T-cell (primary cell): ENCODE measurements around the gene TMEM17. TPM values are rescaled to one million over a fixed set of nuclear protein-coding genes. Genes with fewer than 3 reads are reported as not detected.

Source experiments
- ATAC-seq, 4 experiments: fragments of 200-7000 bp in 3 of 4; fragments of 150-1000 bp in 1 of 4; cut with Tn5 transposase; replicated peaks in 1 of 4; 1 replicate in 3 of 4; 2 replicates in 1 of 4; pipeline ENCODE4 v1.10.0; 2021; ENCODE audit warnings: moderate library complexity in 3 of 4, mild to moderate bottlenecking in 2 of 4, moderate number of reproducible peaks in 1 of 4
- CTCF ChIA-PET, 2 donors: fragments of 300-600 bp; sonication (Branson Sonifier 250); formaldehyde crosslinking; loops; one replicate each; lab custom pipeline; 2022; ENCODE audit warnings: antibody characterized with exemption in 2 of 2; lab: Charles Lee
- POLR2A ChIA-PET, 2 donors: fragments of 300-600 bp; sonication (Branson Sonifier 250); formaldehyde crosslinking; loops; one replicate each; lab custom pipeline; 2022; ENCODE audit warnings: antibody characterized with exemption in 2 of 2; lab: Charles Lee
- DNase-seq, 35 experiments: peaks; one replicate each; pipeline versions ENCODE4 v3.0.0 to v3.0.0-alpha.2; 2013 to 2023
- H3K27ac ChIP-seq: one replicate; pipeline ENCODE4 v1.5.1; 2013; ENCODE audit warnings: low read length
- H3K27me3 ChIP-seq, 2 experiments: replicated peaks in 1 of 2; 1 replicate in 1 of 2; 2 replicates in 1 of 2; pipeline versions ENCODE4 v1.6.1 to v1.7.0; 2013; ENCODE audit warnings: low read length in 1 of 2, mixed read lengths in 1 of 2; ENCODE audit not compliant: control insufficient read depth in 2 of 2, insufficient read depth in 2 of 2; ENCODE audit errors: extremely low read depth in 1 of 2
- H3K36me3 ChIP-seq, 2 donors: 1 replicate in 1 of 2; 2 replicates in 1 of 2; pipeline versions ENCODE4 v1.6.1 to v1.7.0; 2013; ENCODE audit warnings: low read length in 1 of 2; ENCODE audit not compliant: control insufficient read depth in 2 of 2, insufficient read depth in 1 of 2; ENCODE audit errors: extremely low read depth in 1 of 2
- H3K4me1 ChIP-seq, 2 experiments: 1 replicate in 1 of 2; 2 replicates in 1 of 2; pipeline versions ENCODE4 v1.6.1 to v1.7.0; 2013; ENCODE audit warnings: low read length in 2 of 2, mixed read lengths in 1 of 2; ENCODE audit not compliant: insufficient read depth in 2 of 2, control insufficient read depth in 1 of 2; ENCODE audit errors: extremely low read depth in 1 of 2
- H3K4me3 ChIP-seq, 2 donors: 1 replicate in 1 of 2; 2 replicates in 1 of 2; pipeline versions ENCODE4 v1.5.1 to v1.7.0; 2013; ENCODE audit warnings: mild to moderate bottlenecking in 2 of 2, low read length in 1 of 2, moderate library complexity in 1 of 2; ENCODE audit not compliant: control insufficient read depth in 1 of 2; ENCODE audit errors: extremely low read depth in 1 of 2
- H3K9me3 ChIP-seq: 2 replicates; pipeline ENCODE4 v1.7.0; 2013
- H3K27ac Mint-ChIP-seq, 2 donors: one replicate each; pipeline ENCODE4 v1.8.0; 2020 to 2021; ENCODE audit warnings: mild to moderate bottlenecking in 2 of 2, mixed read lengths in 2 of 2
- H3K27me3 Mint-ChIP-seq, 2 donors: one replicate each; pipeline ENCODE4 v1.8.0; 2021 to 2022; ENCODE audit warnings: mixed read lengths in 2 of 2
- H3K36me3 Mint-ChIP-seq: one replicate; pipeline ENCODE4 v1.8.0; 2021; ENCODE audit warnings: mixed read lengths
- H3K4me1 Mint-ChIP-seq, 3 donors: one replicate each; pipeline ENCODE4 v1.8.0; 2020 to 2022; ENCODE audit warnings: mixed read lengths in 3 of 3, mild to moderate bottlenecking in 1 of 3
- H3K4me3 Mint-ChIP-seq, 3 donors: one replicate each; pipeline ENCODE4 v1.8.0; 2020 to 2022; ENCODE audit warnings: mild to moderate bottlenecking in 3 of 3, mixed read lengths in 3 of 3, moderate library complexity in 3 of 3
- H3K9me3 Mint-ChIP-seq, 3 donors: one replicate each; pipeline ENCODE4 v1.8.0; 2020 to 2022; ENCODE audit warnings: mixed read lengths in 3 of 3
- WGBS: methylation state at CpG from one replicate; pipeline ENCODE4 v1.1.5; 2013; ENCODE audit warnings: missing lambda C conversion rate; ENCODE audit not compliant: insufficient coverage; 5-methylcytosine and 5-hydroxymethylcytosine counted together
- total RNA-seq, 35 experiments: library from RNA in 6 of 35; stranded (reverse) in 6 of 35; fragments of 120-200 nt in 1 of 35; gene quantifications; one replicate each; pipeline versions ENCODE4 v1.2.1 to v1.2.4 and lab custom pipeline; 2013 to 2026

Gene TMEM17
- total RNA-seq, 5 donors from 2014 or later (not counting 1 experiment from before 2014, with no cell fraction given) = 0.15 to 0.19 (median 0.16) TPM; not detected in 2

GRCh38 chr2:62465039-62465740 is 40.8 kb downstream of the TMEM17 start:
- Mint-ChIP-seq H3K27ac (no peak overlapping the region), H3K4me3 (no peak overlapping the region), H3K4me1 (no peaks in the 10 kb centered on the region), H3K9me3 (no peaks in the 10 kb centered on the region), H3K27me3 (no peaks in the 10 kb centered on the region), H3K36me3 (no peaks in the 10 kb centered on the region)
- CTCF ChIA-PET = interaction anchor here in 1 of 2 donors (0.6 to 0.9 kb wide), 2 partner anchors 8 to 231 kb away, joined by 3 read pairs; no protein-coding TSS in a partner anchor
- H3K27me3 ChIP-seq = peaks cover 0 to 9% of the 10 kb centered on the region in 2 experiments
- H3K36me3 ChIP-seq = no peaks in the 10 kb centered on the region
- no peaks in the 10 kb centered on the region for H3K9me3 ChIP-seq
- H3K4me3 ChIP-seq = no peak overlapping the region
- 93% methylated on average over 2 of the region's 4 CpGs for WGBS
- no peak overlapping the region for H3K27ac ChIP-seq
- DNase-seq (no peak), ATAC-seq (no peak)
- POLR2A ChIA-PET = interaction anchor here in 1 of 2 donors (0.7 kb wide), 1 partner anchor 767 kb away, joined by 5 read pairs; no protein-coding TSS in a partner anchor
- no peaks in the 10 kb centered on the region for H3K4me1 ChIP-seq

GRCh38 chr2:62464221-62465007 is 41.6 kb downstream of the TMEM17 start:
- peaks cover 0 to 6% of the 10 kb centered on the region in 2 experiments for H3K27me3 ChIP-seq
- no peaks in the 10 kb centered on the region for H3K9me3 ChIP-seq
- H3K36me3 Mint-ChIP-seq = no peaks in the 10 kb centered on the region
- ChIA-PET POLR2A (no interaction called here), CTCF (interaction anchor here (0.6 kb wide), 2 partner anchors 111 to 232 kb away, joined by 3 read pairs; no protein-coding TSS in a partner anchor)
- DNase-seq (no peak), ATAC-seq (no peak)
- H3K27me3 Mint-ChIP-seq = no peaks in the 10 kb centered on the region
- H3K4me3 Mint-ChIP-seq = no peak overlapping the region
- H3K4me1 Mint-ChIP-seq = no peaks in the 10 kb centered on the region
- no peaks in the 10 kb centered on the region for H3K9me3 Mint-ChIP-seq
- H3K4me3 ChIP-seq = no peak overlapping the region
- H3K4me1 ChIP-seq = no peaks in the 10 kb centered on the region
- H3K36me3 ChIP-seq = no peaks in the 10 kb centered on the region
- 86% methylated on average over 12 of the region's 14 CpGs for WGBS
- no peak overlapping the region for H3K27ac ChIP-seq
- no peak overlapping the region for H3K27ac Mint-ChIP-seq

- peaks cover 0 to 4% (median 3%) of the 10 kb centered on the region in 3 donors for H3K4me1 Mint-ChIP-seq
- no peaks in the 10 kb centered on the region for H3K9me3 ChIP-seq
- H3K36me3 ChIP-seq = no peaks in the 10 kb centered on the region
- H3K27ac ChIP-seq = no peak overlapping the region
- H3K27me3 Mint-ChIP-seq = no peaks in the 10 kb centered on the region
- H3K4me1 ChIP-seq = peaks cover 0 to 4% of the 10 kb centered on the region in 2 experiments
- ChIA-PET CTCF (interaction anchor here in 1 of 2 donors (3.5 kb wide), 1 partner anchor 313 kb away, joined by 12 read pairs; no protein-coding TSS in a partner anchor), POLR2A (no interaction called here)
- H3K27me3 ChIP-seq = peaks cover 0 to 16% of the 10 kb centered on the region in 2 experiments
- H3K9me3 Mint-ChIP-seq = no peaks in the 10 kb centered on the region
- no CpG with 5 or more reads among the region's 2 CpGs for WGBS
- H3K4me3 Mint-ChIP-seq = no peak overlapping the region
- H3K27ac Mint-ChIP-seq = no peak overlapping the region
- no peak overlapping the region for H3K4me3 ChIP-seq
- no peak for DNase-seq
- ATAC-seq = no peak
- H3K36me3 Mint-ChIP-seq = no peaks in the 10 kb centered on the region
Observed at GRCh38 chr2:62462211-62462610, 43.8 kb downstream of the TMEM17 start.

- no peaks in the 10 kb centered on the region for H3K36me3 Mint-ChIP-seq
- peaks cover 0 to 9% of the 10 kb centered on the region in 2 experiments for H3K4me1 ChIP-seq
- no peak overlapping the region for H3K4me3 Mint-ChIP-seq
- DNase-seq = no peak
- ATAC-seq = no peak
- no peak overlapping the region for H3K27ac ChIP-seq
- peaks cover 0 to 4% (median 3%) of the 10 kb centered on the region in 3 donors for H3K4me1 Mint-ChIP-seq
- WGBS = 80% methylated on average over 1 of the region's 4 CpGs
- POLR2A ChIA-PET = no interaction called here
- no peaks in the 10 kb centered on the region for H3K36me3 ChIP-seq
- H3K27me3 ChIP-seq = peaks cover 0 to 20% of the 10 kb centered on the region in 2 experiments
- CTCF ChIA-PET = interaction anchor here in 1 of 2 donors (3.5 kb wide), 1 partner anchor 314 kb away, joined by 12 read pairs; no protein-coding TSS in a partner anchor
- H3K9me3 ChIP-seq = no peaks in the 10 kb centered on the region
- H3K4me3 ChIP-seq = no peak overlapping the region
- no peaks in the 10 kb centered on the region for H3K9me3 Mint-ChIP-seq
- no peaks in the 10 kb centered on the region for H3K27me3 Mint-ChIP-seq
- H3K27ac Mint-ChIP-seq = no peak overlapping the region
Observed at GRCh38 chr2:62461707-62462106, 44.3 kb downstream of the TMEM17 start.

GRCh38 chr2:62461017-62461553 is 44.9 kb downstream of the TMEM17 start:
- no peaks in the 10 kb centered on the region for H3K36me3 Mint-ChIP-seq
- peaks cover 0 to 4% (median 3%) of the 10 kb centered on the region in 3 donors for H3K4me1 Mint-ChIP-seq
- 92% methylated on average over 4 of the region's 4 CpGs for WGBS
- ChIA-PET CTCF (interaction anchor here in 1 of 2 donors (3.5 kb wide), 1 partner anchor 314 kb away, joined by 12 read pairs; no protein-coding TSS in a partner anchor), POLR2A (interaction anchor here in 1 of 2 donors (0.6 kb wide), 1 partner anchor 1771 kb away, joined by 3 read pairs; no protein-coding TSS in a partner anchor)
- Histone ChIP-seq H3K27me3 (peaks cover 0 to 24% of the 10 kb centered on the region in 2 experiments), H3K27ac (no peak overlapping the region), H3K9me3 (no peaks in the 10 kb centered on the region), H3K4me3 (no peak overlapping the region), H3K4me1 (peaks cover 0 to 12% of the 10 kb centered on the region in 2 experiments), H3K36me3 (no peaks in the 10 kb centered on the region)
- no peak for ATAC-seq
- no peaks in the 10 kb centered on the region for H3K27me3 Mint-ChIP-seq
- DNase-seq = no peak
- no peak overlapping the region for H3K4me3 Mint-ChIP-seq
- no peak overlapping the region for H3K27ac Mint-ChIP-seq
- H3K9me3 Mint-ChIP-seq = no peaks in the 10 kb centered on the region

GRCh38 chr2:62460175-62460574 is 45.8 kb downstream of the TMEM17 start:
- H3K36me3 Mint-ChIP-seq = no peaks in the 10 kb centered on the region
- H3K9me3 Mint-ChIP-seq = no peaks in the 10 kb centered on the region
- no peak overlapping the region for H3K4me3 ChIP-seq
- no peak overlapping the region for H3K27ac Mint-ChIP-seq
- H3K4me1 ChIP-seq = peaks cover 0 to 12% of the 10 kb centered on the region in 2 experiments
- WGBS = 71% methylated on average over 4 of the region's 5 CpGs
- CTCF ChIA-PET = interaction anchor here in 1 of 2 donors (3.5 kb wide), 1 partner anchor 315 kb away, joined by 12 read pairs; no protein-coding TSS in a partner anchor
- no peaks in the 10 kb centered on the region for H3K9me3 ChIP-seq
- no peak overlapping the region for H3K27ac ChIP-seq
- peaks cover 0 to 24% of the 10 kb centered on the region in 2 experiments for H3K27me3 ChIP-seq
- DNase-seq (no peak), ATAC-seq (no peak)
- H3K27me3 Mint-ChIP-seq = peaks cover 2 to 4% of the 10 kb centered on the region in 2 donors
- POLR2A ChIA-PET = interaction anchor here in 1 of 2 donors (0.6 kb wide), 1 partner anchor 1770 kb away, joined by 3 read pairs; no protein-coding TSS in a partner anchor
- no peaks in the 10 kb centered on the region for H3K36me3 ChIP-seq
- no peak overlapping the region for H3K4me3 Mint-ChIP-seq
- H3K4me1 Mint-ChIP-seq = peaks cover 0 to 4% (median 3%) of the 10 kb centered on the region in 3 donors
